Right lung (tissue), 5 donors: ENCODE measurements around the gene CDHR5. TPM values are rescaled to one million over a fixed set of nuclear protein-coding genes. Genes with fewer than 3 reads are reported as not detected.

ENCODE experiments used
- DNase-seq, 2 donors: peaks; one replicate each; pipeline ENCODE4 v3.0.0-alpha.2; 2013
- polyA plus RNA-seq, 5 donors: library from polyadenylated mRNA; unstranded; fragments of 120-200 nt; gene quantifications; one replicate each; pipeline versions ENCODE4 v1.2.1 to v1.2.3, GENCODE V29; 2013; ENCODE audit warnings: inconsistent platforms in 1 of 5, low replicate concordance in 1 of 5; ENCODE audit not compliant: insufficient read length in 5 of 5, insufficient read depth in 1 of 5

Gene CDHR5
- polyA plus RNA-seq, 5 donors = 0.20 to 0.86 (median 0.58) TPM

DNA sequence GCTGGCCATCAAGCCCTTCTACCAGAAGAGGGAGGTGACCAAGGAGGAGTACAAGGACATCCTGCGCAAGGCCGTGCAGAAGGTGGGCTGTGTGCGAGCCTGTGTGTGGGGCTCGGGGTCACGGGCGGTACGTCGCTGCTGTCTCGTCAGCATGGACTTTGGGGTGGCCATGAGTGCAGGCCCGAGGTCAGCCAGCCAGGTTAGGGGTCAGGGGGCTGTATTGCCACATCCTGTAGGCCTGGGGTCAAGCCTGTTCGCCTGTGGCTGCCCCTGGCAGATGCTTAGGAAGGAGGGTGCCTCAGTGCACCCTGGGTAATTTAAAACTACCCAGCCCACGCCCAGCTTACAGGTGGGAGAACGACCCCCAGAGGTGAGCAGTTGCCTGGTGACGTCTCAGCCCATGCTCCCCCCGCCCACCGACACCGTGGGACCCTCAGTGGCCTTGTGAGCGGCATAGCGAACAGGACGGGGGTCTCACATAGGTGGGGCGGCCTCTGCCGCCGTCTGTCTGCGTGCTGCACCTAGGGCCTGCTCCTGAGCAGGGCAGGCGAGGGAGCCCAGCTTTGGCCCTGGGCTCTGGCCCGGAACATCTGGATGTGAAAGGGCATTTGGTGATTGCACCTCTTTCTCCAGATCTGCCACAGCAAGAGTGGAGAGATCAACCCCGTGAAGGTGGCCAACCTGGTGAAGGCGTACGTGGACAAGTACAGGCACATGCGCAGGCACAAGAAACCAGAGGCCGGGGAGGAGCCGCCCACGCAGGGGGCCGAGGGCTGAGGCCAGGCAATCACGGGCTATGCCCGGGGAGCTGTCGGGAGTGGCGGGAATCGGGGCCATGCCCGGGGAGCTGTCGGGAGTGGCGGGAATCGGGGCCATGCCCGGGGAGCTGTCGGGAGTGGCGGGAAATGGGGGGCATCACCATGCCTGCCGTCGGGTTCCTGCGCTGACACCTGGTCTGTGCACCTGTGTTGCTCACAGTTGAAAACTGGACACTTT lies 13.5 kb downstream of the CDHR5 start:
- no peak for DNase-seq

DNA sequence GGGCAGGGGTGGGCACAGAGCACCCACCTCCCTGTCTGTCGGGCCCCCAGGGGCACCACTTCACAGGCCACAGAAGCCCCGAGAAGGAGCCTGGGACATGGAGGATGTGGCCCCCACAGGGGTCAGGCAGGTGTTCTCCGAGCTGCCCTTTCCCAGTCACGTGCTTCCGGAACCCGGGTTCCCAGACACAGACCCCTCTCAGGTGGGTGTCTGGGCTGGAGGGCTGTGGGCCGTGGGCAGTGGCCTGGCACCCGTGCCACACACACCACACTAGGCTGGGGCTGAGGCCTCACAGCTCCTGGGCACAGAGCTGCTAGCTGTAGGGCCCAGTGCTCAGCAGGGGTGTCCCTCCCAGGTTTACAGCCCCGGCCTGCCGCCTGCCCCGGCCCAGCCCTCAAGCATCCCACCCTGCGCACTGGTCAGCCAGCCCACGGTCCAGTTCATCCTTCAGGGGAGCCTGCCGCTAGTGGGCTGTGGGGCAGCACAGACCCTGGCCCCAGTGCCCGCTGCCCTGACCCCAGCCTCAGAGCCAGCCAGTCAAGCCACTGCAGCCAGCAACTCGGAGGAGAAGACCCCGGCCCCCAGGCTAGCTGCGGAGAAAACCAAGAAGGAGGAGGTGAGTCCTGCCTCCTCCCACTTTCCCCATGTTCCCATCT lies 14.5 kb downstream of the CDHR5 start:
- DNase-seq = no peak

DNA sequence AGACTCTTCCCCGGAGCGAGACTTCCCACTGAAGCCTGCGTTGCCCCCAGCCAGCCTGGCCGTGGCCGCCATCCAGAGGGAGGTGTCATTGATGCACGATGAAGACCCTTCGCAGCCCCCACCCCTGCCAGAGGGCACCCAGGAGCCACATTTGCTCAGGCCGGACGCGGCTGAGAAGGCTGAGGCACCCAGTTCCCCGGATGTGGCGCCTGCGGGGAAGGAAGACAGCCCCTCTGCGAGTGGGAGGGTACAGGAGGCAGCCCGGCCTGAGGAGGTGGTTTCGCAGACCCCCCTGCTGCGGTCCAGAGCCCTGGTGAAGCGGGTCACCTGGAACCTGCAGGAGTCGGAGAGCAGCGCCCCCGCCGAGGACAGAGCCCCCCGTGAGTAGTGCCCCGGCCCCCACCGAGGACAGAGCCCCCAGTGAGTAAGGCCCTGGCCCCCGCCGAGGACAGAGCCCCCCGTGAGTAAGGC lies 15.4 kb downstream of the CDHR5 start:
- no peak for DNase-seq

DNA sequence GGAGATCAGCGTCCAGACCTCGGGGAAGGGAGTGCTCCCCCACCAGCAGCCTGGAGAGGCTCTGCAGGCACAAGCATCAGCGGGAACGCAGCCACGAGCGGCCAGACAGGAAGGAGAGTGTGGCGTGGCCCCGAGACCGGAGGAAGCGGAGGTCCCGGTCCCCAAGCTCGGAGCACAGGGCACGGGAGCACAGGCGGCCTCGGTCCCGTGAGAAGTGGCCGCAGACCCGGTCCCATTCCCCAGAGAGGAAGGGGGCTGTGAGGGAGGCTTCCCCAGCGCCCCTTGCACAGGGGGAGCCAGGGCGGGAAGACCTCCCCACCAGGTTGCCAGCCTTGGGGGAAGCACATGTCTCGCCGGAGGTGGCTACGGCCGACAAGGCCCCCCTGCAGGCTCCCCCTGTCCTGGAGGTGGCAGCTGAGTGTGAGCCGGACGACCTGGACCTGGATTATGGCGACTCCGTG lies 15.9 kb downstream of the CDHR5 start:
- no peak for DNase-seq

DNA sequence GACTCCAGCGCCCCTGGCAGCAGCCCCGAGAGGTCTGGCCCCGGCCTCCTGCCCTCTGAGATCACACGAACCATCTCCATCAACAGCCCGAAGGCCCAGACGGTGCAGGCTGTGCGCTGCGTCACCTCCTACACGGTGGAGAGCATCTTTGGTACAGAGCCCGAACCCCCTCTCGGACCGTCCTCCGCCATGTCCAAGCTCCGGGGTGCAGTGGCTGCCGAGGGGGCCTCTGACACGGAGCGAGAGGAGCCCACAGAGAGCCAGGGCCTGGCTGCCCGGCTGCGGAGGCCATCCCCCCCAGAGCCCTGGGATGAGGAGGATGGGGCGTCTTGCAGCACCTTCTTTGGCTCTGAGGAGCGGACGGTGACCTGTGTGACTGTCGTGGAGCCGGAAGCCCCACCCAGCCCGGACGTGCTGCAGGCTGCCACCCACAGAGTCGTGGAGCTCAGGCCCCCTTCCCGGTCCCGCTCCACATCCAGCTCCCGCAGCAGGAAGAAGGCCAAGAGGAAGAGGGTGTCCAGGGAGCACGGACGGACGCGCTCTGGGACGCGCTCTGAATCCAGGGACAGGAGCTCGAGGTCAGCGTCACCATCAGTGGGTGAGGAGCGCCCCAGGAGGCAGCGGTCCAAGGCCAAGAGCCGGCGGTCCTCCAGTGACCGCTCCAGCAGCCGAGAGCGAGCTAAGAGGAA lies 16.6 kb downstream of the CDHR5 start:
- DNase-seq = no peak

DNA sequence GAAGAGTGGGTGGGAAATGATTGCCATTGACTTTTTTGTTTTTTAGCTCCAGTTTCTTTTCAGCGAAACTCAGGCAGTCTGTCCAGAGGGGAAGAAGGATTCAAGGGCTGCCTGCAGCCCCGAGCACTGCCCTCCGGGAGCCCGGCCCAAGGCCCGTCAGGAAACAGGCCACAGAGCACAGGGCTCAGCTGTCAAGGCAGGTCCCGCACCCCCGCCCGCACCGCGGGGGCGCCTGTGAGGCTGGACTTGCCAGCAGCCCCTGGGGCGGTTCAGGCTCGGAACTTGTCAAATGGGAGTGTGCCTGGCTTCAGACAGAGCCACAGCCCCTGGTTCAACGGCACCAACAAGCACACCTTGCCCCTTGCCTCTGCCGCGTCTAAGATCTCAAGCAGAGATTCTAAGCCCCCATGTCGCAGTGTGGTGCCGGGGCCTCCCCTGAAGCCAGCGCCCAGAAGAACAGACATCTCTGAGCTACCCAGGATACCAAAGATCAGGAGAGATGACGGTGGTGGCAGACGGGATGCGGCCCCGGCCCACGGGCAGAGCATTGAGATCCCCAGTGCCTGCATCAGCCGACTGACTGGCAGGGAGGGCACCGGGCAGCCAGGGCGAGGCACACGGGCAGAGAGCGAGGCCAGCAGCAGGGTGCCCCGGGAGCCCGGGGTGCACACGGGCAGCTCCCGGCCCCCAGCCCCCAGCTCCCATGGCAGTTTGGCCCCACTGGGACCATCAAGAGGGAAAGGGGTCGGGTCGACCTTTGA lies 17.6 kb downstream of the CDHR5 start:
- no peak for DNase-seq

DNA sequence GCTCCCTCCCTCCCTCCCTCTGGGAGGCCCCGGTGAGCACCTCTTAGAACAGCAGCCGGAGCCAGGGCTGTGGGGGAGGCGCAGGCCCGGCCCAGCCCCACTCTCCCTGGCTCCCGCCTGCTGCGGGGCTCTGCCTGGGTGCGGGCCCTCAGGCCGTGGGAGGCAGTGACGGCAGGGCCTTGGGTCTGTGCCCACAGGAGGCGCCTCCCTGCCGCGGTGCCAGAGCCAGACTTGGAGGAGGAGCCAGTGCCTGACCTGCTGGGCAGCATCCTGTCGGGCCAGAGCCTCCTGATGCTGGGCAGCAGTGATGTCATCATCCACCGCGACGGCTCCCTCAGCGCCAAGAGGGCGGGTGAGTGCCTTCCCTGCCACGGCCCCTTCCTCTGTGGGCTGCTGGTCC lies 18.5 kb downstream of the CDHR5 start:
- no peak for DNase-seq

DNA sequence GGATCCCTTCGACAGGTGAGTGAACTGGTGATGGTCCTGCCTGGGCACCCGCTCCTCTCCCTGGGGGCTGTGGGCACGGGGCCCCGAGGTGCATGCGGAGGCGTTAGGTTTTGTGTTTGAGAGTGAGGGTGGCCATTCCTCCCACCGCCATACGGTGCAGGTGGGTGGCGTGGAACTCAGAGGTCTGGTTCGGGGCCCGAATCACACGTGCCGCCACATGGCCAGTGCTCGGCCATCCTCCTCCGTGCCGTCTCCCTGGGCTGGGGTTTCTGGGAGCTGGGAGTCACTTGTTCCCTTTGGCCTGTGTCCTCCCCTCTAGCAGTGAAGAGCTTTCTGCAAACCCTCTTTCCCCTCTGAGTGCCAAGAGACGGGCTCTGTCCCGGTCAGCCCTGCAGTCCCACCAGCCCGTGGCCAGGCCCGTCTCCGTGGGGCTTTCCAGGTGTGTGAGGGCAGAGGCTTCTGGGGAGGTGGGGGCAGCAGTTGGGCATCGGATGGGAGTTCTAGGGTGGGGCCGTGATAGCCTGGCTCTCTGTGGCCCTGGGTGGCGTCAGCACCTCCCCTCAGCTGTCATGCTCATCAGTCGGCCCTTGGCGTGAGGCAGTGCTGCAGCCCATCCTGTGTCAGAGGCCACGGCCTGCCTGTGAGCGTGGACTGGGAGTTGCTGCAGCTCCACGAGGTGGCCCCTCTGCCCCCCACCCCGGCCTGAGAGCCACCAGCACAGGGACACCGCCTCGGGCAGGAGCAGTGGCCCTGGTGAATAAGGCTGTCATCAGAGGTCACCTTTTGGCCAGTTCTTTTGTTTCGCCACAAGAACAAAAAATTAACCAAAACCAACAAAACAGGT lies 19.2 kb downstream of the CDHR5 start:
- no peak for DNase-seq

DNA sequence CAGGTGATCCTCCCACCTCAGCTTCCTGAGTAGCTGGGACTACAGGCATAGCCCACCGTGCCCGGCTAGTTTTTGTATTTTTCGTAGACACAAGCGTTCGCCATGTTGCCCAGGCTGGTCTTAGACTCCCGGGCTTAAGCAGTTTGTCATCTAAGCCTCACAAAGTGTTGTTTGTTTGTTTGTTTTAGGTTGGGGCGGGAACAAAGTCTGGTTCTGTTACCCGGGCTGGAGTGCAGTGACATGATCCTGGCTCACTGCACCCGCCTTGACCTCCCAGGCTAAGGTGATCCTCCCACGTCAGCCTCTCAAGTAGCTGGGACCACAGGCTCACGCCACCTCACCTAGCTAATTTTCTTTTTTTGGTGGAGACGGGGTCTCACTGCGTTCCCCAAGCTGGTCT lies 21.6 kb downstream of the CDHR5 start:
- DNase-seq = no peak

DNA sequence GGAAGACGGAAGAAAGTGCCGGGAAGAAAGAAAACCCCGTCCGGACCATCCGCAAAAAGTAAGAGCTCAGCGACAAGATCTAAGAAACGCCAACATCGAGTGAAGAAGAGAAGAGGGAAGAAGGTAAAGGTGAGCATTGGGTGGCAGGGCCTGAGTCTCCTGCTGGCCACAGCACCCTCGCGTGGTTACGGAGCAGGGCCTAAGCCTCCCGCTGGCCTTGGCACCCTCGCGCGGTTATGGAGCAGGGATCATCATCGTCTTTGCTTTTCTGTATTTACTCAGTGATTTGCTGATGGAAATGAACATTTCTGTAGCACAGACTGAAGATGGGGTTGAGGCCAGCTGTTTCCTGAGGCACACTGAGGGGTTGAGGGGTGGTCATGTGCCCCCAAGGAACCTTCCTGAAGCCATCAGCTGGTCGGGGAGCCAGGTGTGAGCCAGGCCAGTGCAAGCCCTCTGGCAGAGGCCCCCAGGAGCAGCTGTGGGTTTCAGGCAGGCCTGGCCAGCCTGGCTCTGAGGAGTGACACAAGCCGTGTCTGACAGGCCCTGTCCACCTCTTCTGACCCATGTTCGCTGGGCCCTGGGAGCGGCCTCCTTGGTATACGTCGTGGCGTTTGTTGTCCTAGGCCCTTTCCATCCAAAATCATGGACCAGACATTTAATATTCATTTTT lies 23.0 kb downstream of the CDHR5 start:
- DNase-seq = no peak

DNA sequence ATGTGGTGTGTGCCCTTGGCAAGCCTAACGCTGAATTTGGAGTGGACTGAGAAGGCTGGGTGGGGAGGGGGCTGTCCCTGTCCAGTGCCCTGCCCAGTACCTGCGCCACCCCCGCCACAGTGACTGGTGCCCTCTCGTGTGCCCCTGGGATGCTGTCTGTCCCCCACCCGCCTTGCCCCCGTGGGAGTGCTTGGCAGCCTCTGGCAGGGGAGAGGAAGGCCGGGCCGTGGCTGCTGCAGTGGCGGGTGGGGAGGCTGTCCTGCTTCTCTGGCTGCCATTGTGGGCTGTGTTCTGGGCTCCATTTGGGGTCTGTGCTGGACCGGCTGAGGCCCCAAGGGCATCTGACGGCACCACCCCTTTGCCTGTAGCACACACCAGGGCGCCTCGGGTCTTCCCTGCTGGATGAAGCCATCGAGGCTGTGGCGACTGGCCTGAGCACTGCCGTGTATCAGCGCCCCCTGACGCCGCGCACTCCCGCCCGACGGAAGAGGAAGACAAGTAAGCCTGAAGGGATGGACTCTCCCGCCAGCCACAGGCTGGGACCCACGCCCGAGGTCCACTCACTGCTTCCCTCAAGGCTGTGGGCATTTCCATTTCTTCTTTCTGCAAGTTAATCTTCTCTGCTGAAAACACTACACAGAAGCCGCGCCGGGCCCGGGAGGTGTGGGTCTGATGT lies 26.6 kb downstream of the CDHR5 start:
- DNase-seq = no peak

DNA sequence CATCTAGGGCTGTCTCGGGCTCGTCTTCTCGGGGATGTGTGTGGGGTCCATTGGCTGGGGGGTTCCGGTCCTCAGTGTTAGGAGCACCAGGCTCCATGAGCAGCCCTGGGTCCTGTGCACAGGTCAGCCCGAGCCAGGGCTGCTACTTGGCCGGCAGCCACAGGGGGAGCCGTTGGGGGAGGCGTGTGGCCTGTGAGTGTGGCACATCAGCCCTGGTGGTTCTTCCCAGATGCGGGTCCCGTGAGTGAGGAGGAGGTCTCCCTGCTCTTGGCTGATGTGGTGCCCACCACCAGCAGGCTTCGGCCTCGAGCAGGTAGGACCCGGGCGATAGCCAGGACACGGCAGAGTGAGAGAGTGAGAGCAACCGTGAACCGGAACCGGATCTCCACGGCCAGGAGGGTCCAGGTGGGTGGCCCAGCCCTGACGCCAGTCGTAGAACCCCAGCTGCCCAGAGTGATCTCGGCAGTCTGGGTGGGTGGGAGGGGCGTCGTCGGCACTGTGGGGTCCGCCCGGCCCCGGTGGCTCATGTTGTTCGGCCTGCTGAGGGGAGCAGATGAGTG lies 27.5 kb downstream of the CDHR5 start:
- DNase-seq = no peak

DNA sequence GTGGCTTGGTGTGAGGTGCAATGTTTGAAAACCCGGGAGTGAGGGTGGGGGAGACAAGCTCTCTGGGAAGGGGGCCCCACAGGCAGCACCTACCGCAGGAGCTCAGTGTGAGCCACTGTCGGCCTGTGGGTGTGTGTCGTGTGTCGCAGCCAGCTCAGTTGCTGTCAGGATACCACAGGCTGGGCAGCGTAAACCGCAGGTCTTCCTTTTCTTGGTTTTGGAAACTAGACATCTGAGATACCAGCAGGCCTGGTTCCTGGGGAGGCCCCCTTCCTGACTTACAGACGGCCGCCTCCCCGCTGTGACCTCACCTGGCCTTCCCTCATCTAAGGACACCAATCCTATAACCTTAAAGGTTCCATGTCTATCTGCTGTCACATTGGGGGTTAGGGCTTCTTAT lies 28.4 kb downstream of the CDHR5 start:
- DNase-seq = no peak

DNA sequence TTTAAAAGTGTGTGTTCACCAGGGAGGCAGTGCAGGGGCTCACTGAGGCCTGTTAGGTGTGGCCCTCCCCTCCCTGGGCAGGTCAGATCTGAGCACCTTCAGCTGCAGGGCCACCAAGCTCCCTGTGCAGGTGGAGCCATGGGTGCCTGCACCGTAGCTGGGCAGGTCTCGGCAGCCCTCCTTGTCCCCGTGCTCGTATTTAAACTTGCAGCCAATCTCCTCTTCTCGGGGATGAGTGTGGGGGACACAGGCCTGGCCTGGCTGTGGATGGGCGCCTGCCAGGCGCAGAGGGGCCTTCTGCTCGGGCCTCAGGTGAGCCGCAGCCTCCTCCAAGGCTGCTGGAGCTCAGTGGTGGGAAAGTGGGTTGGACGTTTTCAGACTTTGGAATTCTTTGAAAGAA lies 29.4 kb downstream of the CDHR5 start:
- no peak for DNase-seq

DNA sequence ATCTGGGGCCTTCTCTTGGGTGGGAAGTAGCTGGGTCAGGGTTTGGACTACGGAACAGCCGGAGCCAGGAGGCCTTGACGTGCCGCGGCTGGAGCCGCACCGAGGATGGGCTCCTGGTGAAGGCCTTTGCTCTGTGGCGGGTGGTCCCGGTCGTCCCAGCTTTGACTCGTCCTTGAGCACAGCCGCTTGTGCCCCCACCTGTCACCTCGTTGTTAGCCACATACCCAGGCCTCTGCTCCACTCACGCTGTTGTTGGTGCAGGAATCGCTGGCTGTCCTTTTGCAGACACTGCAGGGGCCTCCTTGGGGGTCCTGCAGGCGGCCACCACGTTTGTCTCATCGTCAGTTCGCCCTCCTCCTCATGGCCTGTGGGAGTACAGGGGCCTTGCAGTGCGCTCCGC lies 31.4 kb downstream of the CDHR5 start:
- DNase-seq = no peak

DNA sequence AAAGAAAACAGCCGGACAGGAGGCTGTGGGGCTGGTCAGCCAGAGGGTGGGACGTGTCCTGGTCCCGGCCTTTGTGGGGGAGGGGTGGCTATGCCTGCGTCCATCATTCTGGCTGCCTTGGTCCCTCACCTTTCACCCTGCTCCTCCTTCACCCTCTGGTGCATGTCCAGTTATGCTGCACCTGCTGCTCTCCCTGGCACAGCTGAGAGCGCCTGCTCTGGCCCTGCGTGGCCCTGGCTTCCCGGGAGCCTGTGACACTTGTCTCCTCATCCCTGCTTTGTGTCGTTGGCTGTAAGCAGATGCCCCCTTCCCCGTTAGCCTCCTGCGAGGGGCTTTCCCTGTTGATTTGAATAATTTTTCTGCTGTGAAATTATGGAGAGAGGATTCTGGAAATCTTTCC lies 31.8 kb downstream of the CDHR5 start:
- no peak for DNase-seq

DNA sequence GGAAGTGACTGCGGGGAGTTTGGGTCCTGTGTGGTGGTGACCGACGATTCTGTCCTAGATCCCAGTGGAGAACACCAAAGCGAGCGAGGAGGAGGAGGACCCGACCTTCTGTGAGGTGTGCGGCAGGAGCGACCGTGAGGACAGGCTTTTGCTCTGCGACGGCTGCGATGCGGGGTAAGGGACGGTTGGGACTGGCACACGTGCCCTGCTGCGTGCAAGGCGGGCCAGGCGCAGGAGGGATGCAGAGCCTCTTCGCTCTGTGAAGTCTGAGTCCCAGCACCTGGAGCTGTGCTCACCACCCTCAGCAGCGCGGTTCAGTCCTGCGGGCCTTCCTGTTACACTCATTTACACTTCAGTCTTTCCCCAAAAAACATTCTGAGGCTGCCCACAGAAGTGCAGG lies 32.3 kb downstream of the CDHR5 start:
- no peak for DNase-seq

DNA sequence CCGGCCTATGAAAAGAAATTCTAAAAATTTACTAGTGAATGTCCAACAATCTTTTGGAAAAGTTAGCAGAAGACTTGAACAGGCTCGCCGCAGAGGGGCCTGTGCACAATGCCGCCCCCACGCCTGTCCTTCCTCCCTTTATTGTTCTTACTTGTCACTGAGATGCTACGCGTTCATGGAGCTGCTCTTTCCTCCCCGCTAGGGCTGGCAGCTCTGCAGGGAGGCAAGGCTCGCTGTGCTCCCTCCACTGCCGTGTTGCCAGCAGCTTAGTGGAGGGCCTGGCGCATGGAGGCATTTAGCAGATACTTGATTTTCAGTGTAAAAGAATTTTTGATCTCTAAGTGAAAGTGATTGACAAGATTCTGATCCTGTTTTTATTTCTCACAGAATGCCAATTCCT lies 33.8 kb downstream of the CDHR5 start:
- no peak for DNase-seq

DNA sequence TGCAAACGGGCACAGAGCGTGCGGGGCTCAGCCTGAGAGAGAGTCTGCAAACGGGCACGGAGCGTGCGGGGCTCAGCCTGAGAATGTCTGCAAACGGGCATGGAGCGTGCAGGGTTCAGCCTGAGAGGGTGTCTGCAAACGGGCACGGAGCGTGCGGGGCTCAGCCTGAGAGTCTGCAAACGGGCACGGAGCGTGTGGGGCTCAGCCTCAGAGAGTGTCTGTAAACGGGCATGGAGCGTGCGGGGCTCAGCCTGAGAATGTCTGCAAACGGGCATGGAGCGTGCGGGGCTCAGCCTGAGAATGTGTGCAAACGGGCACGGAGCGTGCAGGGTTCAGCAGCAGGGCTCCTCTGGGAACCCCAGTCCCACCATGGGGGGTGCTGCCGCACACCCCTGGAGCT lies 35.0 kb downstream of the CDHR5 start:
- DNase-seq = no peak
